SH-SY5Y (cell line): Measurements from ENCODE around the gene MAVS.

Experiments
- GATA2 ChIP-seq: IDR thresholded peaks from 2 replicates; pipeline ENCODE4 v1.6.1; 2011; ENCODE audit warnings: mild to moderate bottlenecking, low read depth, low read length
- GATA3 ChIP-seq: IDR thresholded peaks from 2 replicates; pipeline ENCODE4 v1.6.1; 2011; ENCODE audit warnings: low read depth, mild to moderate bottlenecking, low read length, moderate library complexity

GRCh38 chr20:3922983-3923339 lies 76.3 kb downstream of the MAVS start:
- no peak for TF ChIP-seq GATA2
- no peak for TF ChIP-seq GATA3
